HUES6 (cell line): ENCODE data around the gene TFEB.
"Not testable (repeated sequence)": the region's sequence is repeated elsewhere in the genome, so short reads cannot be mapped to it uniquely, and the experiment has no call there.

Experiments
- H3K27ac ChIP-seq: 2 replicates; pipeline ENCODE4 v1.7.0; 2013; ENCODE audit warnings: low read depth, mild to moderate bottlenecking, low read length, inconsistent platforms
- H3K27me3 ChIP-seq: 2 replicates; pipeline ENCODE4 v1.6.1; 2013; ENCODE audit warnings: low read length; ENCODE audit not compliant: control insufficient read depth, insufficient read depth
- H3K36me3 ChIP-seq: 2 replicates; pipeline ENCODE4 v1.6.1; 2013; ENCODE audit warnings: low read length; ENCODE audit not compliant: control insufficient read depth, insufficient read depth
- H3K4me1 ChIP-seq: 2 replicates; pipeline ENCODE4 v1.6.1; 2013; ENCODE audit warnings: low read length; ENCODE audit not compliant: control insufficient read depth, insufficient read depth
- H3K4me3 ChIP-seq: 2 replicates; pipeline ENCODE4 v1.5.1; 2013; ENCODE audit warnings: low read depth, low read length
- H3K9ac ChIP-seq: one replicate; pipeline ENCODE4 v1.6.1; 2013; ENCODE audit warnings: mild to moderate bottlenecking, low read length
- H3K9me3 ChIP-seq: 2 replicates; pipeline ENCODE4 v1.6.1; 2013; ENCODE audit warnings: low read depth, low read length; ENCODE audit not compliant: control insufficient read depth, insufficient read depth

Gene TFEB

DNA sequence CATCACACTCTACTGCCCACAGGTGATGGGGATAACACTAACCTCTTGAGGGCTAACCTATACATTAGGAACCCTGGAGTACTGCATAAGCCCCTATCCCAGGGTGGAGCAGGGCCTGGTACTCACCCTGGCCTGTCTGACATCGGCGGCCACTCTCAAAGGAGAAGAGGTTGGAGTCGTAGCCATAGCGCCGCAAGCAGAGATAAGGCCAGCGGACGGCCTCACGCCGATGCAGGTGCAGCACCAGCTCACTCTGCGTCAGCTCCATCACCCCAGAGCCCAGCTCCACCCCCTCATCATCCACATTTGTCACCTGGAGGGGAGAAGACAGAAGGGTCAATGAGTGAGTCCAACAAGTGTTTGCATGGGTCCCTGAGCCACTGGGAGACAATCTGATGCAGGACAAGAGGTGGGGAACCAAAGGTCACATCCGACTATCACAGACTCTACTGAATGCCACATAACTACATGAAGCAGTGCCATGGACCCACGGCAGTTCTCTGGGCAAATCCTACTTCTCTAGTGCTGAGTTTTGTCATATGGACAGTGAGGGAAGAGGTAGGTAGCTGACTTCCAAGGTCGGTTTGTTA, 40.0 kb upstream of the TFEB start:
- Histone ChIP-seq H3K4me3 (no peak overlapping the region), H3K36me3 (peaks cover 38% of the 10 kb centered on the region), H3K4me1 (peaks cover 7% of the 10 kb centered on the region), H3K27ac (no peak overlapping the region), H3K9me3 (no peaks in the 10 kb centered on the region), H3K27me3 (no peaks in the 10 kb centered on the region), H3K9ac (no peak overlapping the region)

GRCh38 chr6:41774841-41775240, 39.4 kb upstream of the TFEB start:
- peaks cover 7% of the 10 kb centered on the region for H3K4me1 ChIP-seq
- H3K27ac ChIP-seq: no peak overlapping the region
- no peaks in the 10 kb centered on the region for H3K27me3 ChIP-seq
- H3K4me3 ChIP-seq: no peak overlapping the region
- no peaks in the 10 kb centered on the region for H3K9me3 ChIP-seq
- H3K9ac ChIP-seq: no peak overlapping the region
- H3K36me3 ChIP-seq: peaks cover 41% of the 10 kb centered on the region

GRCh38 chr6:41771058-41771983, 35.9 kb upstream of the TFEB start:
- no peak overlapping the region for H3K9ac ChIP-seq
- peaks cover 41% of the 10 kb centered on the region for H3K36me3 ChIP-seq

DNA sequence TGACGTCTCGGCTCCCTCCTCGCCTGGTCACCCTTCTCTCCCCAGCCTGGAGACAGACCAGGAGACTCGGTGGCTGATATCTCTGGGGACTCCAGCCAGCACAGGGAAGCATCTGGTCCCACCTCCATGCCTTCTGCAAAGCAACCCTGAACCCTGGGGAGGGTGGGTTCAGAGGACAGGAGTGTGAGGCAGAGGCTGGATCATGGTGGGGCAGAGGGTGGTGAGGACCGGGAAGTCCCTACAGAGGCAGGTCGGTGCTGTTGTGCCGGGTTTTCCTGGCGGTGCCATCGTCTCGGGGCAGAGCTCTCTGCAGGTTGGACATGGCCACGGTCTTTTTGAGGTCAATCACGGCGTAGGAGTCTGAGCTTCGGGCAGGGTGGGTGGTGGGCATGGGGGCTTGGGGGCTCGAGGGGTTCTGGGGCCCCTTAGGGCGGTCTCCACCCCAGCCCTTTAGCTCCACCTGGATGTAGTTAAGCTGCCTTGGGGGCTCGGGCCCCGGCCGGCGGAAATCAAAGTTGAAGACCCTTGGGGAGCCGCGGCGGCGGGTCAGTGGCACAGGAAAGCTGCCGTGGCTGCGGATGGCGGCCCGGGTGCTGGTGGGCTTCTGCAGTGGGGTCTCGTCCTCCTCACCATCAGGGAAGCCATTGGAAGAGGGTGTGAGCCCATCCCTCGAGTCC, 35.1 kb upstream of the TFEB start:
- Histone ChIP-seq H3K4me1 (peaks cover 19% of the 10 kb centered on the region; the same call in 1 of the 2 replicates), H3K9ac (no peak overlapping the region), H3K4me3 (no peak overlapping the region), H3K27ac (no peak overlapping the region), H3K27me3 (no peaks in the 10 kb centered on the region), H3K36me3 (peaks cover 40% of the 10 kb centered on the region), H3K9me3 (no peaks in the 10 kb centered on the region)

More at GRCh38 chr6:41771058-41771983, 35.9 kb upstream of the TFEB start:
- H3K27ac ChIP-seq: no peak overlapping the region
- peaks cover 19% of the 10 kb centered on the region; the same call in 1 of the 2 replicates for H3K4me1 ChIP-seq
- no peaks in the 10 kb centered on the region for H3K9me3 ChIP-seq
- no peaks in the 10 kb centered on the region for H3K27me3 ChIP-seq
- H3K4me3 ChIP-seq: no peak overlapping the region

DNA sequence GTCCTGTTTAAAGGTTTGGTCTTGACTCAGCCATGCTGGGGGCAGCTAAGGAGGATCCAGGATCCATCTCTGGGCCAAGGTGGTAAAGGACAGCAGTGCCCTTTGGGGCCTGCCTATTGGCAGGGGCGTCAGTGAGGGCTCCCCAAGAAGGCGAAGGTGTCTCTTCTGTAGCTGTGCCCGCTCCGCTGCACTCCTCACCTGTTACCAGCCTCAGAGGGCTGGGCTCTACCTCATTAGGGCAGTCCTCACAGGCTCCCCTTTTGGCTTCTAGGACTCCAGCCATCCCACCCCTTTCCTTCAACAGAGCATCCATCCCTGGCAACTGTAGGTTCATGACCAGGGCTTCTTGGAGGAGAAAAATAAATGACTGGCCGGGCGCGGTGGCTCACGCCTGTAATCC, 34.0 kb upstream of the TFEB start:
- H3K4me3 ChIP-seq: no peak overlapping the region
- H3K36me3 ChIP-seq: peaks cover 29% of the 10 kb centered on the region
- no peaks in the 10 kb centered on the region for H3K27me3 ChIP-seq
- no peak overlapping the region for H3K9ac ChIP-seq
- no peak overlapping the region for H3K27ac ChIP-seq
- H3K9me3 ChIP-seq: no peaks in the 10 kb centered on the region
- peaks cover 19% of the 10 kb centered on the region; the same call in 1 of the 2 replicates for H3K4me1 ChIP-seq

GRCh38 chr6:41768545-41769308, 33.3 kb upstream of the TFEB start:
- Histone ChIP-seq H3K36me3 (peaks cover 25% of the 10 kb centered on the region), H3K27me3 (no peaks in the 10 kb centered on the region), H3K27ac (no peak overlapping the region), H3K4me3 (no peak overlapping the region), H3K9me3 (no peaks in the 10 kb centered on the region), H3K4me1 (peaks cover 19% of the 10 kb centered on the region; the same call in 1 of the 2 replicates), H3K9ac (no peak overlapping the region)

GRCh38 chr6:41767112-41767833, 31.9 kb upstream of the TFEB start:
- Histone ChIP-seq H3K4me1 (peaks cover 19% of the 10 kb centered on the region; the same call in 1 of the 2 replicates), H3K27ac (no peak overlapping the region), H3K27me3 (no peaks in the 10 kb centered on the region), H3K9me3 (no peaks in the 10 kb centered on the region), H3K4me3 (no peak overlapping the region), H3K9ac (no peak overlapping the region), H3K36me3 (peaks cover 18% of the 10 kb centered on the region)

DNA sequence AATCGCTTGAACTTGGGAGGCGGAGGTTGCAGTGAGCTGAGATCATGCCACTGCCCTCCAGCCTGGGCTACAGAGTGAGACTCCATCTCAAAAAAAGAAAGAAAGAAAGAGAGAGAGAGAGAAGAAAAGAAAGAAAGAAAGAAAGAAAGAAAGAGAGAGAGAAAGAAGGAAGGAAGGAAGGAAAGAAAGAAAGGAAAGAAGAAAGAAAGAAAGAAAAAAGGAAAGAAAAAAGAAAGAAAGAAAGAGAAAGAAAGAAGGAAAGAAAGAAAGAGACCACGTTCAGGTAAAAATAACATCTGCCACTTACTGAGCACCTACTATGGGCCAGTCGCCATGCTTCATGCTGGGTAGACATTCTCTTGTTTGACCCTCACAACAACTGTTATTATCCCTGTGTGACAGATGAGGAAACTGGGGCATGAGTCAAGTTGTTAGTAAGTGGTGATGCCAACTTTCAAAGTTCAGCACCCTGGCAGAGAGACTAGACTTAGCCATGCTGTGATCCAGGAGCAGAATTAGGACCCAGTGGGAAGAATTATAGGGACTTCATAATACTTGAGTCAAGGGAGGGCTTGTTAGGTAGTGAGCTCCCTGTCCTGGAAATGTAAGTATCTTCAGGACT, 30.7 kb upstream of the TFEB start:
- not testable (repeated sequence) for H3K36me3 ChIP-seq, H3K27me3 ChIP-seq, H3K4me3 ChIP-seq, H3K9me3 ChIP-seq, H3K9ac ChIP-seq, H3K27ac ChIP-seq
- peaks cover 19% of the 10 kb centered on the region; the same call in 1 of the 2 replicates for H3K4me1 ChIP-seq

DNA sequence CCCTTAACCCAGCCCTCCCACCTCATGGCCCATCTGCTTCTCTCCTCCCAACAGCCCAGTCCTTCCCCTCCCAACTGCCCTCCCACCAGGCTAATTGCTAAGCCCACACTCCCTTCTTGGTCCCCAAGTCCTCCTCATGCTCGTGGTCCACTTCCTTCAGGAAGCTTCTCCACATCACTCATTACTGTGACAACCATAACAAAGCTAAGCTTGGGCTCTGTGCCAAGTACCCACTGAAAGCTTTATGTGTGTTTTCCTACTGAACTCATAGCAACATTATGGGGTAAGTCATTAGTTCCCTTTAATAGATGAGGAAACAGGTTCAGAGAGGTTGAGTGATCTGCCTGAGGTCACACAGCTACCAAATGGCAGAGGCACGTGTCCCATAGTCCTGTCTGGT, 28.1 kb upstream of the TFEB start:
- H3K4me1 ChIP-seq: peaks cover 13% of the 10 kb centered on the region; the same call in 1 of the 2 replicates
- H3K4me3 ChIP-seq: no peak overlapping the region
- H3K9ac ChIP-seq: no peak overlapping the region
- no peak overlapping the region for H3K27ac ChIP-seq
- H3K36me3 ChIP-seq: no peaks in the 10 kb centered on the region
- no peaks in the 10 kb centered on the region for H3K9me3 ChIP-seq
- no peaks in the 10 kb centered on the region for H3K27me3 ChIP-seq
